ENCODE results near the gene GNAT3.

Gene GNAT3

DNA sequence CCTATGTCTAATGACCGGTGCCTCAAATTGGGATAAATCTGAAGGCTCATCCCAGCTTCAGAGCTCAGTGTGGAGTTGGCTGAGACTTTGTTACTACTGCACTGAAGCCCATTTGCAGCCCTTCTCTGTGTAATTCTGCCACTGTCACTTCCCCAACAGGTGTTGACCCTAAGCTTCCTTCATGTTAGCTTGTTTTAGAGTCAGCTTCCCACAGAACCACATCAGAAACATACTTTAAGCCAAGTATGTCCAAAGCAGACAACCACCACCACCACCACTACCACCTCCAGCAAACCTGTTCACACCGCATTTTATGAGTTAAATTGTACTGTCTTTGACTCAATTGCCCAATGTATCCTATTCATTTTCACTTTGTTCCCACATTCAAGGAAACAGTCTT is 25.2 kb upstream of the GNAT3 start:
- TF ChIP-seq, protein P1, sequence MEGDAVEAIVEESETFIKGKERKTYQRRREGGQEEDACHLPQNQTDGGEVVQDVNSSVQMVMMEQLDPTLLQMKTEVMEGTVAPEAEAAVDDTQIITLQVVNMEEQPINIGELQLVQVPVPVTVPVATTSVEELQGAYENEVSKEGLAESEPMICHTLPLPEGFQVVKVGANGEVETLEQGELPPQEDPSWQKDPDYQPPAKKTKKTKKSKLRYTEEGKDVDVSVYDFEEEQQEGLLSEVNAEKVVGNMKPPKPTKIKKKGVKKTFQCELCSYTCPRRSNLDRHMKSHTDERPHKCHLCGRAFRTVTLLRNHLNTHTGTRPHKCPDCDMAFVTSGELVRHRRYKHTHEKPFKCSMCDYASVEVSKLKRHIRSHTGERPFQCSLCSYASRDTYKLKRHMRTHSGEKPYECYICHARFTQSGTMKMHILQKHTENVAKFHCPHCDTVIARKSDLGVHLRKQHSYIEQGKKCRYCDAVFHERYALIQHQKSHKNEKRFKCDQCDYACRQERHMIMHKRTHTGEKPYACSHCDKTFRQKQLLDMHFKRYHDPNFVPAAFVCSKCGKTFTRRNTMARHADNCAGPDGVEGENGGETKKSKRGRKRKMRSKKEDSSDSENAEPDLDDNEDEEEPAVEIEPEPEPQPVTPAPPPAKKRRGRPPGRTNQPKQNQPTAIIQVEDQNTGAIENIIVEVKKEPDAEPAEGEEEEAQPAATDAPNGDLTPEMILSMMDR (IDR thresholded peaks at IDR 0.05; ENCODE audit: borderline replicate concordance, insufficient read depth, low read depth, low read length): no peak
- no peak overlapping the region for H3K4me3 ChIP-seq (ENCODE audit: low read depth, low read length)

DNA sequence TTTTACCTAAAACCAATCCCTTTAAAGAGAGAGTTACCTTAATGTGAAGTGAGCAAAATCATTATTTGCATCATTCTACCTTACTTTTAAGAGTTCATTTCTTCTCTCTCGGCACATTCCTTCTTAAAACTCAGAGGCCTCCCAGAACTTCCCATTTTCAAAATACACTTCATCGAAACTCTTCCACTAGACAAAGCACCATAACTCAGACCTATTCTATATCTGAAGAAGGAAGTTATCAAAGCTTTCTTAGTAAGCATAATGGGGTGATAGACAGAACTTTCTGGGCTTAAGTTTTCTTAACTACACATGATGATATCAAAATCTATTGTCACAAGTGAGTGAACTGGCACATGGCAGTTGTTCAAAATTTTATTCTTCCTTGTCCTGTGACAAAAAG is 24.6 kb upstream of the GNAT3 start:
- H3K4me3 ChIP-seq (ENCODE audit: low read depth, low read length): no peak overlapping the region
- TF ChIP-seq, protein P1 (IDR thresholded peaks at IDR 0.05; ENCODE audit: borderline replicate concordance, insufficient read depth, low read depth, low read length): no peak

DNA sequence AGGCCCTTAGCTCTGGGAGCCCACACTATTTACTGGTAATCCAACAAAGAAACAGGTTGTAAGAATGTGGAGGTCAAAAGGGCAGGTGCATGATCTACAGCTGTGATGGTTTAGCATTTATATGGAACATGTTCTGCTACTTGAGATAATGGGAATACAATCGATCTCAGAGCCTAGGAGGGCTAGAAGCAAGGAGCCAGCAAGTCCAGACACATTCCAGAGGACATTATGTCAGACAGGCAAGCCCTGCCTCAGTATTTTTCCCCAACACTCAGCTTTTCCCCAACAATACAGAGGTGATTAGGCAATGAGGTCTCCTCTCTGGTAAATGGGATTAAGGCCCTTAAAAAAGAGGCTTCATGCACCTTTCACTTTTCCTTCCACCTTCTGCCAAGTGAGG is 21.4 kb upstream of the GNAT3 start:
- no peak overlapping the region for H3K4me3 ChIP-seq (ENCODE audit: low read depth, low read length)
- TF ChIP-seq, protein P1 (IDR thresholded peaks at IDR 0.05; ENCODE audit: borderline replicate concordance, insufficient read depth, low read depth, low read length): no peak

DNA sequence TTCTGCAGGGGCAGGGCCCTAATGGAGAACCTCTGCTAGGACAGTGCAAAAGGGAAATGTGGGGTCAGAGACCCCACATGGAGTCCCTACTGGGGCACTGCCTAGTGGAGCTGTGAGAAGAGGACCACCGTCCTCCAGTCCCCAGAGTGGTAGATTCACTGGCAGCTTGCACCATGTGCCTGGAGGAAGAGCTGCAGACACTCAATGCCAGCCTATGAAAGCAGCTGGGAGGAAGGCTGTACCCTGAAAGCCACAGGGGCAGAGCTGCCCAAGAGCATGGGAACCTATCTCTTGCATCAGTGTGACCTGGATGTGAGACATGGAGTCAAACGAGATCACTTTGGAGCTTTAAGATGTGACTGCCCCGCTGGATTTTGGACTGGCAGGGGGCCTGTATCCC is 20.3 kb upstream of the GNAT3 start:
- H3K4me3 ChIP-seq (ENCODE audit: low read depth, low read length): no peak overlapping the region

DNA sequence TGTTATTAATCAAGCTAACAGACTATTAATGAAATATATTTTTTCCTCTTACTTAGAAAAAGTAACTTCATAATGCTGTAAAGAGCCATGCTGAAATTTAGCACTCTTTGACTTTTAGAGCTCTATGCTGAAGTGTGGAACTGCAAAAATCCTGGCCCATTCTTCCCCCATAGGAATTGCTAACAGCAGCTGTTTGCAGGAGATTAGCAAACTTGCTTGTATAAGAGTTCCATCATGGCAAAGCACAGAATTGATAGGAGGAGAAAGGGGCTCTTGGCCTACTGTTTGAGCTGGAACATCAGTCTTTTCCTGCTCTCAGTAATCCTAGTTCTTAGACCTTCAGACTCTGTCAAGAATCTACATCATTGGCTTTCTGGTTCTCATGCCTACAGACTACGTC is 18.3 kb upstream of the GNAT3 start:
- TF ChIP-seq, protein P1 (IDR thresholded peaks at IDR 0.05; ENCODE audit: borderline replicate concordance, insufficient read depth, low read depth, low read length): no peak
- H3K4me3 ChIP-seq (ENCODE audit: low read depth, low read length): no peak overlapping the region

More for the DNA sequence above, 20.3 kb upstream of the GNAT3 start:
- TF ChIP-seq, protein P1 (IDR thresholded peaks at IDR 0.05; ENCODE audit: borderline replicate concordance, insufficient read depth, low read depth, low read length): no peak

DNA sequence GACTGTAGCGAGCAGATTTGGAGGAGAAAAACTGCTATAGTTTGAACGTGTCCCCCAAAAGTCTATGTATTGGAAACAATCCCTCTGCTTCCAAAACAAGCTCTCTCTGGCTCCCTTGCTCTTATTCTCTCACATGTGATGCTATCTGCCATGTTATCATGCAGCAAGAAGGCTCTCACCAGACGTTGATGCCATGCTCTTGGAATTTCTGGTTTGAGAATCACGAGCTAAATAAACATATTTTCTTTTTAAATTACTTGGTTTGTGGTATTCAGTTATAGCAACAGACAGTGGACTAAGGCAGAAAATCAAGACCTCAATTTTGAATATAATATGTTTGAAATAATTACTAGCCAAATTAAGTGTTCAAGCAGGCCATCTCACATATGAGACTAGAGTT is 17.5 kb upstream of the GNAT3 start:
- TF ChIP-seq, protein P1 (IDR thresholded peaks at IDR 0.05; ENCODE audit: borderline replicate concordance, insufficient read depth, low read depth, low read length): no peak

DNA sequence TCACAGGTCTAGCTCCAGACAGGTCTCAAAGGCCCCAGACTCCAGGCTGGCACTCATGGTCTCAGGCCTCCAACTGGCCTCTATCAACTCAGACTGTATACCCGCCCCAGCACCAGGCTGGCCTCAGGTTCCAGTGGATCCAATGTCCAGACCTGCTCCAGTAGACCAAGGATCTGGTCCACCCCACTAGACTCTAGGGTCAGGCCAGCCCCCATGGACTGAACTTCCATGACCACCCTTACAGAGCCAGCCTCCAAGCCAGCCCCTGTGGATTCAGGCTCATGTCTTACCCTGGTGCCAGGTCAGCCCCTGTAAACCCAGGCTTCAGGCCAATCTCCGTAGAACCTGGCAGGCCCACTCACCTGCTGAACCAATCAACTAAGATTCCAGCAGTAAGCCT is 16.8 kb upstream of the GNAT3 start:
- TF ChIP-seq, protein P1 (IDR thresholded peaks at IDR 0.05; ENCODE audit: borderline replicate concordance, insufficient read depth, low read depth, low read length): no peak
- no peak overlapping the region for H3K4me3 ChIP-seq (ENCODE audit: low read depth, low read length)

More for the DNA sequence above, 17.5 kb upstream of the GNAT3 start:
- no peak overlapping the region for H3K4me3 ChIP-seq (ENCODE audit: low read depth, low read length)

Data from GM12875 (cell line).